22Rv1 (cell line): ENCODE measurements around the gene ZNF497.

ENCODE experiments used
- CTCF ChIP-seq: fragments of 450-650 bp; IDR thresholded peaks from 2 replicates; pipeline ENCODE4 v1.5.1; 2017; ENCODE audit warnings: mild to moderate bottlenecking
- ZFX ChIP-seq: fragments of 450-650 bp; IDR thresholded peaks from 2 replicates; pipeline ENCODE4 v1.6.1; 2017; ENCODE audit warnings: antibody characterized with exemption, borderline replicate concordance

GRCh38 chr19:58355215-58355796 lies 7.2 kb downstream of the ZNF497 start:
- TF ChIP-seq CTCF = no peak
- no peak for TF ChIP-seq ZFX
